ENCODE results near the gene OMA1. TPM values are rescaled to one million over a fixed set of nuclear protein-coding genes. Genes with fewer than 3 reads are reported as not detected.

Gene OMA1
- total and polyA plus RNA-seq, 10 of the 15 experiments (the other 5 are each of a cell fraction or from before 2014, with no cell fraction given): 23.6 to 67.1 (median 47.1) TPM

GRCh38 chr1:58584082-58584895 is 37.8 kb upstream of the OMA1 start (continued):
- TF ChIP-seq ATF7 (IDR thresholded peaks at IDR 0.05; ENCODE audit: low read depth) (peak; percentile 42; the same call in 1 of the 2 replicates), SUZ12 (IDR thresholded peaks at IDR 0.05; ENCODE audit: unreplicated experiment) (no peak), POLR2AphosphoS2 (IDR thresholded peaks at IDR 0.05; ENCODE audit: low read depth, low read length) (no peak), CBFB (IDR thresholded peaks at IDR 0.05; ENCODE audit: low read depth) (peak; percentile 91), ASH2L (IDR thresholded peaks at IDR 0.05; ENCODE audit: borderline replicate concordance, low read depth) (no peak), NFYA (IDR thresholded peaks at IDR 0.05; ENCODE audit: borderline replicate concordance, low read depth, low read length) (no peak), CEBPB (IDR thresholded peaks at IDR 0.05; ENCODE audit: borderline replicate concordance in 1 of 2, low read depth in 2 of 2, low read length in 2 of 2) (no peak), STAT1 (conservative IDR thresholded peaks at IDR 0.05) (no peak), CREM (IDR thresholded peaks at IDR 0.05; ENCODE audit: low read depth) (peak; percentile 68; the same call in 1 of the 2 replicates), ZBTB11 (CRISPR knock-in tag; IDR thresholded peaks at IDR 0.05) (no peak), FOXM1 (IDR thresholded peaks at IDR 0.05; ENCODE audit: low read depth, low read length) (peak; percentile 70; the same call in 1 of the 2 replicates), SP1 (IDR thresholded peaks at IDR 0.05; ENCODE audit: low read depth, low read length) (no peak), MAX (IDR thresholded peaks at IDR 0.05; ENCODE audit: low read depth, low read length) (no peak), BCL11A (IDR thresholded peaks at IDR 0.05; ENCODE audit: low read depth, low read length) (no peak), CHD2 (IDR thresholded peaks at IDR 0.05; ENCODE audit: borderline replicate concordance, low read depth, low read length) (no peak), SIX5 (IDR thresholded peaks at IDR 0.05; ENCODE audit: low read depth, low read length, severe bottlenecking) (no peak), NFIC (IDR thresholded peaks at IDR 0.05; ENCODE audit: low read depth, low read length) (peak; percentile 74), PML (IDR thresholded peaks at IDR 0.05; ENCODE audit: low read length) (no peak), CBX5 (IDR thresholded peaks at IDR 0.05; ENCODE audit: low read depth) (no peak), PKNOX1 (IDR thresholded peaks at IDR 0.05) (peak; percentile 86)
- TF ChIP-seq, protein P1, sequence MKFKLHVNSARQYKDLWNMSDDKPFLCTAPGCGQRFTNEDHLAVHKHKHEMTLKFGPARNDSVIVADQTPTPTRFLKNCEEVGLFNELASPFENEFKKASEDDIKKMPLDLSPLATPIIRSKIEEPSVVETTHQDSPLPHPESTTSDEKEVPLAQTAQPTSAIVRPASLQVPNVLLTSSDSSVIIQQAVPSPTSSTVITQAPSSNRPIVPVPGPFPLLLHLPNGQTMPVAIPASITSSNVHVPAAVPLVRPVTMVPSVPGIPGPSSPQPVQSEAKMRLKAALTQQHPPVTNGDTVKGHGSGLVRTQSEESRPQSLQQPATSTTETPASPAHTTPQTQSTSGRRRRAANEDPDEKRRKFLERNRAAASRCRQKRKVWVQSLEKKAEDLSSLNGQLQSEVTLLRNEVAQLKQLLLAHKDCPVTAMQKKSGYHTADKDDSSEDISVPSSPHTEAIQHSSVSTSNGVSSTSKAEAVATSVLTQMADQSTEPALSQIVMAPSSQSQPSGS (IDR thresholded peaks at IDR 0.05; ENCODE audit: low read length): peak; percentile 56; the same call in 1 of the 2 replicates
- TF ChIP-seq, protein P2, sequence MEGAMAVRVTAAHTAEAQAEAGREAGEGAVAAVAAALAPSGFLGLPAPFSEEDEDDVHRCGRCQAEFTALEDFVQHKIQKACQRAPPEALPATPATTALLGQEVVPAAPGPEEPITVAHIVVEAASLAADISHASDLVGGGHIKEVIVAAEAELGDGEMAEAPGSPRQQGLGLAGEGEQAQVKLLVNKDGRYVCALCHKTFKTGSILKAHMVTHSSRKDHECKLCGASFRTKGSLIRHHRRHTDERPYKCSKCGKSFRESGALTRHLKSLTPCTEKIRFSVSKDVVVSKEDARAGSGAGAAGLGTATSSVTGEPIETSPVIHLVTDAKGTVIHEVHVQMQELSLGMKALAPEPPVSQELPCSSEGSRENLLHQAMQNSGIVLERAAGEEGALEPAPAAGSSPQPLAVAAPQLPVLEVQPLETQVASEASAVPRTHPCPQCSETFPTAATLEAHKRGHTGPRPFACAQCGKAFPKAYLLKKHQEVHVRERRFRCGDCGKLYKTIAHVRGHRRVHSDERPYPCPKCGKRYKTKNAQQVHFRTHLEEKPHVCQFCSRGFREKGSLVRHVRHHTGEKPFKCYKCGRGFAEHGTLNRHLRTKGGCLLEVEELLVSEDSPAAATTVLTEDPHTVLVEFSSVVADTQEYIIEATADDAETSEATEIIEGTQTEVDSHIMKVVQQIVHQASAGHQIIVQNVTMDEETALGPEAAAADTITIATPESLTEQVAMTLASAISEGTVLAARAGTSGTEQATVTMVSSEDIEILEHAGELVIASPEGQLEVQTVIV (IDR thresholded peaks at IDR 0.05; ENCODE audit: borderline replicate concordance, partially characterized antibody): no peak

Data from GM12878 (cell line).